Testis (tissue), 3 donors: ENCODE results near the gene CERK. TPM values are rescaled to one million over a fixed set of nuclear protein-coding genes. Genes with fewer than 3 reads are reported as not detected.

Experiments used
- DNase-seq: peaks from one replicate; pipeline ENCODE4 v3.0.0-alpha.2; 2019
- H3K27ac ChIP-seq, 2 donors: fragments of 200-600 bp; sonication (generic); one replicate each; pipeline ENCODE4 v1.5.1; 2019
- H3K27me3 ChIP-seq: fragments of 200-600 bp; sonication (generic); one replicate; pipeline ENCODE4 v1.5.1; 2019
- H3K36me3 ChIP-seq: fragments of 200-600 bp; sonication (generic); one replicate; pipeline ENCODE4 v1.5.1; 2017; ENCODE audit warnings: low read depth; ENCODE audit errors: missing control alignments
- H3K4me1 ChIP-seq: fragments of 200-600 bp; sonication (generic); one replicate; pipeline ENCODE4 v1.5.1; 2019
- H3K4me3 ChIP-seq, 2 donors: fragments of 200-600 bp; sonication (generic); one replicate each; pipeline ENCODE4 v1.5.1; 2017 to 2019
- H3K9me3 ChIP-seq: fragments of 200-600 bp; sonication (generic); one replicate; pipeline ENCODE4 v1.5.1; 2017
- CTCF ChIP-seq, 3 experiments: fragments of 450-650 bp in 2 of 3; fragments of 200-600 bp in 1 of 3; sonication (generic) in 1 of 3; IDR thresholded peaks; one replicate each; pipeline ENCODE4 v1.5.1; 2016 to 2019; ENCODE audit warnings: antibody characterized with exemption in 3 of 3, mild to moderate bottlenecking in 2 of 3, moderate library complexity in 1 of 3
- POLR2A ChIP-seq: fragments of 450-650 bp; IDR thresholded peaks from one replicate; pipeline ENCODE4 v1.6.1; 2017; ENCODE audit warnings: antibody characterized with exemption, mild to moderate bottlenecking, moderate library complexity
- WGBS, 2 donors: methylation state at CpG; one replicate each; pipeline ENCODE4 v1.1.5; 2018; 5-methylcytosine and 5-hydroxymethylcytosine counted together
- intact Hi-C: fragments of 100-400 bp; cut with DNase I; formaldehyde crosslinking; loops from one replicate; pipeline ENCODE4 v1.15.1; 2023; ENCODE audit warnings: low total_unique reads
- polyA plus RNA-seq: library from polyadenylated mRNA; stranded (reverse); fragments of 350-450 nt; fragmentation: Illumina TruSeq; extraction: RNeasy Lipid Tissue Mini Kit (QIAGEN cat#74804); gene quantifications from one replicate; pipeline ENCODE4 v1.2.3, GENCODE V29; 2014; ENCODE audit warnings: low read depth, low replicate concordance; ENCODE audit not compliant: insufficient read depth
- total RNA-seq, 2 donors: library from RNA; depleted of rRNA; stranded (reverse); fragments of >200 nt; gene quantifications; one replicate each; pipeline ENCODE4 v1.2.3, GENCODE V29; 2016

The CERK gene
- total and polyA plus RNA-seq, 3 donors from 2014 or later, result 14.0 to 21.3 (median 17.0) TPM

GRCh38 chr22:46750863-46751443 is 12.9 kb upstream of the CERK start:
- Histone ChIP-seq H3K27me3 (no peaks in the 10 kb centered on the region), H3K4me3 (no peak overlapping the region), H3K4me1 (peaks cover 3% of the 10 kb centered on the region), H3K9me3 (no peaks in the 10 kb centered on the region), H3K36me3 (no peaks in the 10 kb centered on the region), H3K27ac (no peak overlapping the region)
- intact Hi-C loops, result no loop called here
- TF ChIP-seq POLR2A (no peak), CTCF (IDR thresholded peaks at IDR 0.05) (no peak)
- WGBS, 2 donors, result 68 to 70% methylated on average over 12 of the region's 12 CpGs
- no peak for DNase-seq

GRCh38 chr22:46750530-46750800 is 12.4 kb upstream of the CERK start:
- intact Hi-C loops, result no loop called here
- Histone ChIP-seq H3K36me3 (no peaks in the 10 kb centered on the region), H3K27me3 (no peaks in the 10 kb centered on the region), H3K9me3 (no peaks in the 10 kb centered on the region), H3K27ac (no peak overlapping the region), H3K4me1 (peaks cover 3% of the 10 kb centered on the region), H3K4me3 (no peak overlapping the region)
- TF ChIP-seq CTCF (IDR thresholded peaks at IDR 0.05) (no peak), POLR2A (no peak)
- DNase-seq, result no peak
- 85 to 92% methylated on average over 5 of the region's 5 CpGs for WGBS, 2 donors

- Histone ChIP-seq H3K9me3 (no peaks in the 10 kb centered on the region), H3K36me3 (no peaks in the 10 kb centered on the region), H3K27ac (no peak overlapping the region), H3K4me1 (peaks cover 3% of the 10 kb centered on the region), H3K27me3 (no peaks in the 10 kb centered on the region), H3K4me3 (no peak overlapping the region)
- DNase-seq, result no peak
- TF ChIP-seq CTCF (IDR thresholded peaks at IDR 0.05) (no peak), POLR2A (no peak)
- intact Hi-C loops, result no loop called here
- WGBS, 2 donors, result 84 to 87% methylated on average over 14 of the region's 14 CpGs
These were observed 11.9 kb upstream of the CERK start for GRCh38 chr22:46749682-46750529.

GRCh38 chr22:46748908-46749675 is 11.0 kb upstream of the CERK start:
- intact Hi-C loops, result no loop called here
- no peak for TF ChIP-seq CTCF (IDR thresholded peaks at IDR 0.05)
- no peak for TF ChIP-seq POLR2A
- no peak for DNase-seq
- Histone ChIP-seq H3K27ac (no peak overlapping the region), H3K9me3 (no peaks in the 10 kb centered on the region), H3K36me3 (no peaks in the 10 kb centered on the region), H3K4me3 (no peak overlapping the region), H3K27me3 (no peaks in the 10 kb centered on the region), H3K4me1 (peaks cover 3% of the 10 kb centered on the region)
- WGBS, 2 donors, result 47 to 53% methylated on average over 15 of the region's 15 CpGs
